Epithelial cell of esophagus (primary cell): ENCODE measurements around the gene NFE2.
"Not testable (repeated sequence)": the region's sequence is repeated elsewhere in the genome, so short reads cannot be mapped to it uniquely, and the experiment has no call there.

Experiments used
- DNase-seq: peaks from one replicate; pipeline ENCODE4 v3.0.0; 2010; ENCODE audit warnings: low read depth
- H3K4me3 ChIP-seq: 2 replicates; pipeline ENCODE4 v1.5.1; 2011; ENCODE audit warnings: mild to moderate bottlenecking, low read length, control low read depth
- TF ChIP-seq, protein P1 (sequence below): IDR thresholded peaks from 2 replicates; pipeline ENCODE4 v1.5.1; 2011; ENCODE audit warnings: low read depth, mild to moderate bottlenecking, low read length, control low read depth, inconsistent platforms; ENCODE audit not compliant: insufficient read depth; ENCODE audit errors: missing control alignments

NFE2 gene

DNA sequence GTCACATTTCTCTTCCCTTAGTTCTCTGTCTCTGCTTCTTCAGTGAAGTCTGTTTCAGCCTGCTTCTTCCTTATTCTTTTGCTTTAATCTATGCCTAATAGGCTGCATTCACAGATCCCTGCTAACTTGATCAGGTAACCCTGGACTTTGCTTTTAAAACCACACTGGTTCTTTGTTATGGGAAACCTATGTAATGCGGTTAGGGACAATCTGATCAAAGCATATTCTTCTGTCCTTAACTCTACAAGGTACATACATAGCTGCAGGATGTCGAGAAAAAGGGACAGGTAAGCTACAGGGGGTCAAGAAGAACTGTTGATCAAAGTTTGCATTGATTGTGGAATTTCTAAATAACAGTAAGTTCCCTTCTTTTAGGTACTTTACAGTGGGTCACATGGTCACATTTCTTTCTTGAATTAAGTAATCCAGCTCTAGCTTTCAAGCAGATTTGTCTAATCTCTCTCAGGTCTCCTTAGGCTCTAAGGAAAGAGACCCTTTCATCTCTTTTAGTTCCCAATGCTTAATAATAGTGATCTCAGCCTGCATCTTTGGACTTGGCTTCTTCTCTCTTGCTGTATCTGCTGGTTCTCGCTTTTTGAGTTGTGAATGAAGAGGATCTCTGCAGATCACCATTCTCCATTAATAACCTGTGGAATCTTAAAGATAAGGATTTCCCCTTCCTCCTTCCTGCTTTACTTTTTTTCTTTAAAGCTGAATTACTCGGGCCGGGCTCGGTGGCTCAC lies 28.0 kb upstream of the NFE2 start:
- H3K4me3 ChIP-seq = no peak overlapping the region
- TF ChIP-seq, protein P1, sequence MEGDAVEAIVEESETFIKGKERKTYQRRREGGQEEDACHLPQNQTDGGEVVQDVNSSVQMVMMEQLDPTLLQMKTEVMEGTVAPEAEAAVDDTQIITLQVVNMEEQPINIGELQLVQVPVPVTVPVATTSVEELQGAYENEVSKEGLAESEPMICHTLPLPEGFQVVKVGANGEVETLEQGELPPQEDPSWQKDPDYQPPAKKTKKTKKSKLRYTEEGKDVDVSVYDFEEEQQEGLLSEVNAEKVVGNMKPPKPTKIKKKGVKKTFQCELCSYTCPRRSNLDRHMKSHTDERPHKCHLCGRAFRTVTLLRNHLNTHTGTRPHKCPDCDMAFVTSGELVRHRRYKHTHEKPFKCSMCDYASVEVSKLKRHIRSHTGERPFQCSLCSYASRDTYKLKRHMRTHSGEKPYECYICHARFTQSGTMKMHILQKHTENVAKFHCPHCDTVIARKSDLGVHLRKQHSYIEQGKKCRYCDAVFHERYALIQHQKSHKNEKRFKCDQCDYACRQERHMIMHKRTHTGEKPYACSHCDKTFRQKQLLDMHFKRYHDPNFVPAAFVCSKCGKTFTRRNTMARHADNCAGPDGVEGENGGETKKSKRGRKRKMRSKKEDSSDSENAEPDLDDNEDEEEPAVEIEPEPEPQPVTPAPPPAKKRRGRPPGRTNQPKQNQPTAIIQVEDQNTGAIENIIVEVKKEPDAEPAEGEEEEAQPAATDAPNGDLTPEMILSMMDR = no peak
- no peak for DNase-seq

DNA sequence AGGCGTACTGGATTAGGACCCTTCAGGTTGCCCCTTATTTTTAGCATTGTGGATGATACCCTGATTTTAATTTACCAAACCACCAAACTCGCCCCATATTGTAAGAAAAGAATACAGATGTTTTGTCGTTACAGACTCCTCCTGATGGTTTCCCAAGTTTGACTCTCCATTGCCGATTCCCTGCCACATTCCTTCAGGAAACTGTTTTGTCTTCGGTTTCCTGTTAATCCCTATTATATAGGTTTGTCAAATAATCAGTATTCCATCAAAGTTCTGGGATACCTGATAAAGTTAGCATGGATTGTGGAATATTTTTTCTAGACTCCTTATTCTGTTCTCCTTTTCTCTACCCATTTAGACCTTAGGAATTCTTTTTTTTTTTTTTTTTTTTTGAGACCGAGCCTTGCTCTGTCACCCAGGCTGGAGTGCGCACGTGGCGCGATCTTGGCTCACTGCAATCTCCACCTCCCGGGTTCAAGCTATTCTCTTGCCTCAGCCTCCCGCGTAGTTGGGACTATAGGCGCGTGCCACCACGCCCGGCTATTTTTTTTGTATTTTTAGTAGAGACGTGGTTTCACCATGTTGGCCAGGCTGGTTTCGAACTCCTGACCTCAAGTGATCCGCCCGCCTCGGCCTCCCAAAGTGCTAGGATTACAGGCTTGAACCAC lies 24.8 kb upstream of the NFE2 start:
- not testable (repeated sequence) for DNase-seq

DNA sequence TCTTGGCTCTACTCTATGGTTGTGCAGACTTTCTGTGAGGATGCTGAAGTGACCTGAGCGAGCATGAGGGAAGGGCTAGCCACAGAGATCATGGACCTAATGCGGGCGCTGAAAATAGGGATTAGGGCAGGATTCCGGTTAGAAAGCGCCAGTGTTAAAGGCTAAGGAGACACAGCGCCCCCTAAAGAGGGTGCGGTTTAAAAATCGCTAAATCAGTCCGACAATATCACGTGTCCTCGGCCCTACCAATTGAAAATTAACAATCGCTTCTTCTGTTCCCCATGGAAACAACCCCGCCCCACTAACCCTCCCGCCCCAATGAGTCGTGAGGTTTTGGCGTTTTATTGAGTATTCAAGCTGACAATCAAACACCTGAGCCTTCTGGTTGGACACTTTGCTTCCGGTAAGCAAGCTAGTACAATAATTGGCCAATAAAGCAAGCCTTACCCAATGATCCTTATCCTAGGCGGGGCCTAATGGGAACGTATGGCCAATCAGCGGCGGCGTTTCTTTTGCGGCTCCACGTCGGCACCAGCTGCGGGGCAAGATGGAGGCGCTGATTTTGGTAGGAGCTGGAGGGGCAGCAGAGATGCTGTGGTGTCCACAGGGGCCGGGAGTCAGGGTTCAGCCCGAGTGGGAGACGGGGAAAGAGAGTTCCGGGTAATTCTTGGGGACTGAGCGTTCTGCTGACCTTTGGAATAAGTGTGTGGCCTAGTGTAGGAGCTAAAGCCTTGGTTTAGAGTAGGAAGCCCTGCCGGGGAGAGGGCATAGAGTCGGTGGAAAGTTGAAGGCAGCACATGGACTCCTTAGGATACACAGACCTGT lies 24.0 kb upstream of the NFE2 start, which contains the start of gene COPZ1:
COPZ1 (plus strand) TSS at position 515 of the 825 bp plus-strand sequence; CDS start at position 548, 33 bp downstream.
- TF ChIP-seq, protein P1 = peak; percentile 74
- DNase-seq = peak; percentile 100
- peak within 1 kb of the TSS; percentile 98 for H3K4me3 ChIP-seq

More for the DNA sequence above, 24.8 kb upstream of the NFE2 start:
- H3K4me3 ChIP-seq = peak overlapping the region; percentile 98

DNA sequence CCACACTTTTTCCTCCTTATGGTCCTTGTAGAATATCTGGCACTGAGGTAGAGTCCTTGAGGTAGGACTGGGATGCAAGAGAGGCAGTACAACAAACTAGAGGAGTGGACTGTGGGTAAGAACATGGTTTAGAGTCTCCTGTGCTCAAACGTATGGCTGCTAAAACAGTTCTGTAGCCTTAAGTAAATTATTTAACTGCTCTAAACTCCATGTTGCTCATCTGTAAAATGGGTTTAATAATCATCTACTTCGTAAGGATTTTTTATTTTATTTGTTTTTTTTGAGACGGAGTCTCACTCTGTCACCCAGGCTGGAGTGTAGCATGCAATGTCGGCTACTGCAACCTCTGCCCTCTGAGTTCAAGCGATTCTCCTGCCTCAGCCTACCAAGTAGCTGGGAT lies 20.5 kb upstream of the NFE2 start:
- TF ChIP-seq, protein P1 = no peak
- DNase-seq = no peak
- no peak overlapping the region for H3K4me3 ChIP-seq

DNA sequence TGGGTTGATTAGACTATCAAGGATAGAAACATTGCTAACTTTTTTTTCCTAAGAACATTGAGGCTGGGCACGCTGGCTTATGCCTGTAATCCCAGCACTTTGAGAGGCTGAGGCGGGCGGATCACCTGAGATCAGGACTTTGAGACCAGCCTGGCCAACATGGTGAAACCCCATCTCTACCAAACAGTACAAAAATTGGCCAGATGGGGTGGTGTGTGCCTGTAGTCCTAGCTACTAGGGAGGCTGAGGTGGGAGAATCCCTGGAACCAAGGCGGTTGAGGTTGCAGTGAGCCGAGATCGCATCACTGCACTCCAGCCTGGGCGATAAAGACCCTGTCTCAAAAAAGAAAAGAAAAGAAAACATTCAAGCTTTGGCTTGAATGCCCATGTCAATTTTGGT lies 11.5 kb upstream of the NFE2 start:
- H3K4me3 ChIP-seq, DNase-seq: not testable (repeated sequence)

DNA sequence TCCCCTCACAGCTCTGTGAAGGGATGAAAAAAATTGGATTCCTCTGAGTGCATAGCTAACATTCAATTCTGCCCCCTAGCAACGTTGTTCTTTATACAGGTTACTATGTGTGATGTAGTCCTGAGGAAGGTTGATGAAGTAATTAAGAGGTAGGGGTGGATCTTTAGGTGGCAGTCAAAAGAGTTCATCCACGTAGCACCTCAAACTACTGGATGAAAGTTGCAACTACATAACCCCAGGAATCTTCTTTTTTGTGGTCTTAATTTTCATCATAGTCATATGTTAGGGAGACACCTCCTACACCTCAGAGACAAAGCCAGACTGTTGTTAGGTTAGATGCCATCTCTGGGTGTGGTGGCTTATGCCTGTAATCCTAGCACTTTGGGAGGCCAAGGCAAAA lies 10.2 kb upstream of the NFE2 start:
- DNase-seq = peak; percentile 33
- TF ChIP-seq, protein P1 = no peak
- H3K4me3 ChIP-seq = no peak overlapping the region

DNA sequence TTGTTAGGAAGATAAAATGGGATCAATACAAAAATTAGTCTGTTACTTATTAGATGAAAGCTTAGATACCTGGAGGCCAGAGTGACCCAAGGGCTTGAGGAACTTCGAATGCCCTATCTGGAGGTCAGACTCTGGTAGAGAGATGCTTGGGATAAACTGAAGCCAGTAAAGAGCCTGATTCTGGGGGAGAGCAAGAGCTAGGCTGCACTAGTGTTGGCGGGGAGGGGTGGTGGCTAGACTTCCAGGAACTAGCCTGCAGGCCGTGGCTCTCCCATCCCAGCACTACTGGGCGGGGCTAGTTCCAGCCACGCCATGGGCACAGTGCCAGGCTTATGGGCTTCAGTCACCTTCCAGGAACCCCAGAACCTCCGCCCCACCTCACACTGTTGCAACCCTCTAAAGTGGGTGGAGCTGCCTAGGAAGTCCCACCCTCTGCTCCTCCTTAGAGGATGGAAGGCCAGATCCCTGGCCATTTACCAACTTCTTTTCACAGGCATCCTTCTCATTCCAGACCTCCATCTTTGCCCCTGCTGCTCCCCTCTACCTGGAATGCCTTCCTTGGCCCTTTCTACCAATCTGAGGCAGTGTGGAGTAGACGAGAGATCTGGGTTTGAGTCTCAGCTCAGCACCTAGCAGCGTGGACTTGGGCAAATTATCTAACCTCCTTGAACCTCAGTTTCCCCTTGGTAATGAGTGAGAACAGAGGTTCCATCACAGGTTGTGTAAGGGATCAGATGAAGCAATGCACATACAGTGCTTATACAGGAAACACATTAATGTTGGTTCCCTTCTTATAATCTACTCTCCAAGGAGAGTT lies 6.3 kb upstream of the NFE2 start:
- no peak overlapping the region for H3K4me3 ChIP-seq
- peak; percentile 97 for DNase-seq
- TF ChIP-seq, protein P1 = no peak
